CD1c-positive myeloid dendritic cell (primary cell): ENCODE measurements around the gene GOLGA8A.
"Not testable (repeated sequence)": the region's sequence is repeated elsewhere in the genome, so short reads cannot be mapped to it uniquely, and the experiment has no call there.

Source experiments
- DNase-seq: peaks from one replicate; pipeline ENCODE4 v3.0.0-alpha.2; 2016; ENCODE audit errors: extremely low spot score

GOLGA8A gene

GRCh38 chr15:34437687-34438086 lies at the start of gene GOLGA8A:
Gene GOLGA8A, minus strand, starts transcription at chr15:34437808. Its CDS starts 48,117 bp downstream, at chr15:34389691.
- DNase-seq = peak; percentile 58

GRCh38 chr15:34483644-34484043 lies 46.0 kb upstream of the GOLGA8A start:
- no peak for DNase-seq

GRCh38 chr15:34481370-34481769 lies 43.8 kb upstream of the GOLGA8A start:
- no peak for DNase-seq

GRCh38 chr15:34473840-34474239 lies 36.2 kb upstream of the GOLGA8A start:
- DNase-seq = no peak

GRCh38 chr15:34472947-34473346 lies 35.3 kb upstream of the GOLGA8A start:
- DNase-seq = no peak

- DNase-seq = no peak
These were observed 33.3 kb upstream of the GOLGA8A start for GRCh38 chr15:34470892-34471291.

- DNase-seq = no peak
These were observed 32.5 kb upstream of the GOLGA8A start for GRCh38 chr15:34470091-34470490.

- no peak for DNase-seq
These were observed 24.1 kb upstream of the GOLGA8A start for GRCh38 chr15:34461730-34462129.

- no peak for DNase-seq
These were observed 22.8 kb upstream of the GOLGA8A start for GRCh38 chr15:34460451-34460850.

- DNase-seq = no peak
These were observed 19.1 kb upstream of the GOLGA8A start for GRCh38 chr15:34456658-34457057.

- no peak for DNase-seq
These were observed 5.3 kb upstream of the GOLGA8A start for GRCh38 chr15:34442891-34443290.

- DNase-seq = no peak
These were observed 2.3 kb upstream of the GOLGA8A start for GRCh38 chr15:34439878-34440277.

GRCh38 chr15:34436956-34437442 lies 609 bp downstream of the GOLGA8A start:
- peak; percentile 12 for DNase-seq

- no peak for DNase-seq
These were observed 1.3 kb downstream of the GOLGA8A start for GRCh38 chr15:34436126-34436955.

- DNase-seq = no peak
These were observed 1.9 kb downstream of the GOLGA8A start for GRCh38 chr15:34435658-34436057.

- DNase-seq = no peak
These were observed 2.8 kb downstream of the GOLGA8A start for GRCh38 chr15:34434627-34435305.

- DNase-seq = not testable (repeated sequence)
These were observed 3.5 kb downstream of the GOLGA8A start for GRCh38 chr15:34433956-34434626.

GRCh38 chr15:34430642-34431041 lies 7.0 kb downstream of the GOLGA8A start:
- DNase-seq = not testable (repeated sequence)

GRCh38 chr15:34423425-34424090 lies 14.1 kb downstream of the GOLGA8A start:
- not testable (repeated sequence) for DNase-seq

- DNase-seq = not testable (repeated sequence)
These were observed 16.7 kb downstream of the GOLGA8A start for GRCh38 chr15:34420953-34421352.

GRCh38 chr15:34418435-34418834 lies 19.2 kb downstream of the GOLGA8A start:
- not testable (repeated sequence) for DNase-seq

GRCh38 chr15:34409511-34409910 lies 28.1 kb downstream of the GOLGA8A start:
- not testable (repeated sequence) for DNase-seq
